Esophagus muscularis mucosa (tissue), 3 donors: ENCODE data around the gene GALNS.

Experiments used
- CTCF ChIP-seq, 3 experiments: fragments of 200-600 bp in 2 of 3; fragments of 450-650 bp in 1 of 3; sonication (generic) in 2 of 3; IDR thresholded peaks; one replicate each; pipeline ENCODE4 v1.5.1; 2017 to 2019; ENCODE audit warnings: antibody characterized with exemption in 3 of 3, mild to moderate bottlenecking in 2 of 3, moderate library complexity in 1 of 3
- POLR2A ChIP-seq: fragments of 450-650 bp; IDR thresholded peaks from one replicate; pipeline ENCODE4 v1.6.1; 2017; ENCODE audit warnings: antibody characterized with exemption, moderate library complexity, mild to moderate bottlenecking, low read depth
- POLR2AphosphoS5 ChIP-seq, 2 donors: sonication (generic); formaldehyde crosslinking; IDR thresholded peaks; one replicate each; pipeline ENCODE4 v1.6.1; 2017; ENCODE audit warnings: antibody characterized with exemption in 2 of 2

GRCh38 chr16:88805340-88805715 lies 51.4 kb downstream of the GALNS start:
- TF ChIP-seq CTCF (IDR thresholded peaks at IDR 0.05) (no peak), POLR2A (no peak), POLR2AphosphoS5 (IDR thresholded peaks at IDR 0.05) (no peak)
